GM11168 (cell line): ENCODE measurements around the gene FAM229A.
"Not testable (repeated sequence)": the region's sequence is repeated elsewhere in the genome, so short reads cannot be mapped to it uniquely, and the experiment has no call there.

Experiments
- in situ Hi-C: fragments of 300-500 bp; cut with MboI; formaldehyde crosslinking; loops from one replicate; pipeline ENCODE4 v1.12.0; 2022; ENCODE audit warnings: low sequenced_read_pairs; ENCODE audit not compliant: unreplicated experiment

The FAM229A gene

GRCh38 chr1:32362474-32363313, at the start of gene FAM229A, which contains the start of gene TSSK3:
Gene FAM229A (minus strand): TSS chr1:32362485. CDS start chr1:32362091, 394 bp downstream.
Gene TSSK3 (plus strand): TSS chr1:32362539. CDS start chr1:32362702, 163 bp downstream.
- in situ Hi-C loops: no loop called here

- in situ Hi-C loops: no loop called here
These were observed 49.0 kb upstream of the FAM229A start for GRCh38 chr1:32411261-32411660.

- in situ Hi-C loops: no loop called here
These were observed 44.4 kb upstream of the FAM229A start for GRCh38 chr1:32406629-32407111.

GRCh38 chr1:32405672-32406467, 43.6 kb upstream of the FAM229A start:
- in situ Hi-C loops: no loop called here

- in situ Hi-C loops: no loop called here
These were observed 42.7 kb upstream of the FAM229A start for GRCh38 chr1:32404946-32405345.

GRCh38 chr1:32400876-32401631, 38.8 kb upstream of the FAM229A start:
- in situ Hi-C loops: no loop called here

- in situ Hi-C loops: no loop called here
These were observed 37.6 kb upstream of the FAM229A start for GRCh38 chr1:32399843-32400242.

GRCh38 chr1:32398401-32398800, 36.1 kb upstream of the FAM229A start:
- in situ Hi-C loops: no loop called here

- in situ Hi-C loops: not testable (repeated sequence)
These were observed 34.2 kb upstream of the FAM229A start for GRCh38 chr1:32396524-32396923.

- in situ Hi-C loops: no loop called here
These were observed 32.7 kb upstream of the FAM229A start for GRCh38 chr1:32394890-32395432.

- in situ Hi-C loops: no loop called here
These were observed 32.0 kb upstream of the FAM229A start, which contains the start of gene BSDC1 for GRCh38 chr1:32394141-32394889. Gene BSDC1 (minus strand): TSS chr1:32394441. CDS start chr1:32394414, 27 bp downstream.

- in situ Hi-C loops: no loop called here
These were observed 31.5 kb upstream of the FAM229A start for GRCh38 chr1:32393832-32394140.

GRCh38 chr1:32393136-32393535, 30.9 kb upstream of the FAM229A start:
- in situ Hi-C loops: no loop called here

GRCh38 chr1:32392325-32392724, 30.0 kb upstream of the FAM229A start:
- in situ Hi-C loops: no loop called here

- in situ Hi-C loops: no loop called here
These were observed 28.9 kb upstream of the FAM229A start for GRCh38 chr1:32390904-32391870.

GRCh38 chr1:32388641-32389040, 26.4 kb upstream of the FAM229A start:
- in situ Hi-C loops: no loop called here

- in situ Hi-C loops: no loop called here
These were observed 24.5 kb upstream of the FAM229A start for GRCh38 chr1:32386676-32387392.

- in situ Hi-C loops: no loop called here
These were observed 17.8 kb upstream of the FAM229A start for GRCh38 chr1:32380057-32380456.
